ENCODE data around the gene FXYD3.
A peak's percentile ranks its signal among the peaks of the same experiment; 100 is the strongest.

The FXYD3 gene

GRCh38 chr19:35115177-35115951 lies at the start of gene FXYD3:
TSS of gene FXYD3 (plus strand) at chr19:35115823. CDS start at chr19:35119377, 3,554 bp downstream.
- DNase-seq (ENCODE audit: low read depth in 1 of 2, low spot score in 1 of 2) = no peak

- DNase-seq (ENCODE audit: low read depth in 1 of 2, low spot score in 1 of 2) = no peak
Measured at GRCh38 chr19:35066121-35066520, 49.5 kb upstream of the FXYD3 start.

DNA sequence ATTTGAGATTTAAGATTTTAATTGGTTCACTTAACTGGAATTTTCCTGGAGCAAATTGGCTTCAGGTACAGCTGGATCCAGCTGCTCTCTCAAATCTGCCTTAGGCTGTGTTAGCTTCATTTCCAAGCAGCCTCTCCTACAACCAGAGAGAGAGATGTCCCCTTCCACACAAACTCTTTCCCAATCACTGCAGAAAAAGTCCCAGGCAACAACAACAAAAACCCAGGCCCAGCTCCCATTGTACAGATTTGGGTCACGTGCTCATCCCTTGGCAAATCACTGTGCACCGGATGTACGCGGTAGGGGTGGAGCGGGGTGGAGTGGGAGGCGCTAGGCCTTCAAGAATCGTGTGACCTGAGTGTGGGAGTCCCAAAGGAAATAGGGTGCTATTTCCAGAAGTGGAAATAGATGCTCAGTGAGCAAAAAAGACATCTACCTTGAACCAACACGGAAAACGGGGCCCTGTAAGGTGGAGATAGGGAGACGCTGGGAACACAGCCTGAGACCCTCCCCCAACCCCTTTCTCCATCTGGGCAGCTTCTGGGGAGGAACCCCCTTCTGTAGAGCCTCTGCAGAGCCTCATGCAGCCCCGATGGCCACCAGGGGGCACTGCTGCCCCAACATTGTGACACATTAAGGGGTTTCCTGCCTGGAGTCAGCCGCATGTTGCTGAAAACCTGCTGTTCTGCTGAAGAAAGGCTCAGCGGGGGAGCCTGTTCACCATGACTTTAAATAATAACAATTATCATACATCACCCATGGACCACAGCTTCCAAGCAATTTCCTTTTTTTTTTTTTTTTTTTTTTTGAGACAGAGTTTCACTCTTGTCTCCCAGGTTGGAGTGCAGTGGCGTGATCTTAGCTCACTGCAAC lies 48.7 kb upstream of the FXYD3 start:
- DNase-seq (ENCODE audit: low read depth in 1 of 2, low spot score in 1 of 2) = peak; percentile 81 to 90

GRCh38 chr19:35068941-35069634 lies 46.5 kb upstream of the FXYD3 start:
- DNase-seq (ENCODE audit: low read depth in 1 of 2, low spot score in 1 of 2) = no peak

- no peak for DNase-seq (ENCODE audit: low read depth in 1 of 2, low spot score in 1 of 2)
Measured at GRCh38 chr19:35069696-35070095, 45.9 kb upstream of the FXYD3 start.

DNA sequence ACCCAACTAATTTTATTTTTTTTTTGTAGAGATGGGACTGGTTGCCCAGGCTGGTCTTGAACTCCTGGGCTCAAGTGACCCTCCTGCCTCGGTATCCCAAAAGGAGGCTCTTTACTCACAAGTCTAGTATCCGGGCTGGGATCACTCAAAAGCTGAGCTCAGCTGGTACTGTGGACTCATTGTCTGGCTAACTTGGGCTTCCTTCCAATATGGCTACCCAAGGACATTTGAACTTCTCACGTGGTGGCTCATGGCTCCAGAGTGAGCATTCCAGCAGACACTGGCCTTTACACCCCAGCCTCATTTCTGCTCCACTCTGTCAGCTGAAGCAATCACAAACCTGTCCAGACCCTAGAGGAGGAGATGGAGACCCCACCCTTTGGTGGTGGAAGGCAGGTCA lies 45.2 kb upstream of the FXYD3 start:
- DNase-seq (ENCODE audit: low read depth in 1 of 2, low spot score in 1 of 2) = no peak

GRCh38 chr19:35073516-35073915 lies 42.1 kb upstream of the FXYD3 start:
- no peak for DNase-seq (ENCODE audit: low read depth in 1 of 2, low spot score in 1 of 2)

- DNase-seq (ENCODE audit: low read depth in 1 of 2, low spot score in 1 of 2) = no peak
Measured at GRCh38 chr19:35073941-35074340, 41.7 kb upstream of the FXYD3 start.

DNA sequence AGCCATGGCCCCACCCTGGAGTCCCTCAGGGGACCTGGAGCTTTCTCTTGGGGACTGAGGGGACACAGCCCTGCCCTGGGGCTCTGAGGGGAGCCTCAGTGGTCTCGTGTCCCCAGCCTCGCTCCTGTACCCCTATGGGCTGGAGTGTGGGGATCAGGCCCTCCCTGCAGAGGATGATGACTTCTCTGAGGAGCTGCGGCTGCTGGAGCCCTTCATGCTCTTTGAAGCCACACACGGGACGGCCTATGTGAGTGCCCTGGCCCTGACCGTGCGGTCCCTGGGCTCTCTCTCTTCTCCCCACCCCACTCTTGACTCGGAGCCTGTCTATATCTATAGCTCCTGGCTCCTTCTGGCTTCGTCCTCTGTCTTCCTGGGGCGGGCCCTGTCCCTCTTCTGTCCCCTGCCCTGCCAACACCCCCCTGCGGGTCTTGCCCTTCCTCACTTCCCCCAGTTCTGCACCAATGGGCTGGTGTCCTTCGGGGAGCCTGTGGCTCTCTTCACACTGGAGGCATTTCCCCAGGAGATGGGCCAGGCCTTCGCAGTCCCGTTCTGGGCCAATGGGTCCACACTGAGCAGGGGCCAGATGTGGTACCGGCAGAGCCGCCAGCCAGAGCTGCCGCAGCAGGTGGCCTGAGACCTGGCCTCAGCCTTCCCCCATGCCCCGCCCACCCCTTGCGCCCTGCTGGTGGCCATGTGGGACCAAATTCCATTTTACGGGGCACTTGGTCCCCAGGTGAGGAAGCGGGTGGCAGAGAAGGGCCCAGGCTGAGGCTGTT lies 41.0 kb upstream of the FXYD3 start:
- DNase-seq (ENCODE audit: low read depth in 1 of 2, low spot score in 1 of 2) = no peak

DNA sequence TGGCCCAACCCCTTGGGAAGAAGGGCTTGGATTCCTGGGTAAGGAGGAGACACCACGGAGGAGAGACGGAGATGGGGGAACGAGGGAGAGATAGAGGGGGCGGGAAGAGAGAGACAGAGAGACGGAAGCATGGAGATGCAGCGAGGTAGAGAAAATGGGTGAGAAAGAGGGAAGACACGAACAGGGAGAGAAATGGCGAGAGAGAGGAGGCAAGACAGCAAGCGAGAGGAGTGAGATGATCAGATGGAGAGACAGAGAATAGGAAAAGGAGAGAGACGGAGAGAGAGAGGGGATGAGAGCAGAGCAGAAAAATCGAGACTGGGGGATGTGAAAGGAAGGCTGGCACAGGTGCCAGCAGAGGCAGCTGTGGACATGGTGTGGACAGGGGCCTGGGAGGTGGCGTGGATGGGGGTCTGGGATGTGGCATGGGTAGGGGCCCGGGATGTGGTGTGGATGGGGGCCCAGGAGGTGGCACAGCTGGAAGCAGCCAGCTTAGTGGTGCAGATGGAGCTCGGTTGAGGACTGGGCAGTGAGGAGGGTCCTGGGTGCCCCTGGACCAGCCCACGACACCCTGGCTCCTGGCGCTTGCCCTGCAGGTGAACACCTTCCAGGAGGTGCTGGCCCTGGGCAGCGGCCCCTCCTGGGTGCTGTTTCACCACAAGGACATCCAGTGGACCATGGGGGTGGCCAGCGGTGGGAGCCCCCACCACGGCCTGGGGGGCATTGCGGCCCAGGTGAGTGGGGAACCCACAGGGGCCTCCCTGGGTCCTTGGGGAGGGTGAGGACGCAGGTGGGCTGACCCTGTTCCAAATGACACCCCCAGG lies 40.2 kb upstream of the FXYD3 start:
- no peak for DNase-seq (ENCODE audit: low read depth in 1 of 2, low spot score in 1 of 2)

GRCh38 chr19:35076026-35076370 lies 39.6 kb upstream of the FXYD3 start:
- no peak for DNase-seq (ENCODE audit: low read depth in 1 of 2, low spot score in 1 of 2)

DNA sequence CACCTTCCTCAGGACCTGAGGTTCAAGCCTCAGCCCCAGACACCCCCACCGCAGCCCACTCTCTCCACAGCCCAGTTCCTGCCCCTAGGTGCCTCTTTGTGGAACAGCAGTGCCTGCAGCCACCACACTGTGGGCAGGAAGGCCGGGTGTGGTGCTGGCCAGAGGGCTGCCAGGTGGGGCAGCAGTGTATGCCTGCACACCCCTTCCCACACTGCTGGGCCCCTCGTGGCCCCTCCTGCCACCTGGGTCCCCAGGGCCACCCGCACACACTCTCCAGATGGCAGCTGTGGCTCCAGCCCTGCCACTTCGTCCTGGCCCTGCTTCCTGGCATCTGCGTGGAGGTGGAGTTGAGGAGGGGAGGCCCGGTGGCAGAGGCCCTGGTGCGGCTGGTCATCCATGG lies 39.0 kb upstream of the FXYD3 start:
- no peak for DNase-seq (ENCODE audit: low read depth in 1 of 2, low spot score in 1 of 2)

- no peak for DNase-seq (ENCODE audit: low read depth in 1 of 2, low spot score in 1 of 2)
Measured at GRCh38 chr19:35077411-35078223, 38.0 kb upstream of the FXYD3 start.

- DNase-seq (ENCODE audit: low read depth in 1 of 2, low spot score in 1 of 2) = no peak
Measured at GRCh38 chr19:35079826-35080225, 35.8 kb upstream of the FXYD3 start.

DNA sequence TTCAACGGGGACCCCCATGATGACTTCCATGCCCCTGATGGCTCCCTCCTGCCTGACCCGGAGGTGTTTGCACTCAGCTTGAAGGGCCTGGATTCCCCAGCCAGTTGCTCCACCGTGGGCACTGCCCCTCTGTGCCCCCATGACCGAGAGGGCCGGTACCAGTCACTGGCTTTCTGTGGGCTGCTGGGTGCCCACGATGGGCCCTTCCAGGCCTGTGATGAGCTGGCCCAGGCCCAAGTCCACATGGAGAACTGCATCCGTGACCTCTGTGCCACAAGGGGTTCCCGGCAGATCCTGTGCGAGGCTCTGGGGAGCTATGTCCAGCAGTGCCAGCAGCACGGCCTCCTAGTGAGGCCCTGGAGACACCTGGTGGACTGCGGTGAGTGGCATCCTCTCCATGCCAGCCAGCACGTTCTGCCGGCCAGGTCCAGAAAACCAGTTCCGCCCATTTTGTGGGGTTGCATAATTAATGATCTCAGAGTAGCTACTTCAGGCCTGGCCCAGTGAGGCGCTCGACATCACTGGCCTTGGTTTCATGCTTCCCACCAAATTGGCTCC lies 34.9 kb upstream of the FXYD3 start:
- DNase-seq (ENCODE audit: low read depth in 1 of 2, low spot score in 1 of 2) = no peak

DNA sequence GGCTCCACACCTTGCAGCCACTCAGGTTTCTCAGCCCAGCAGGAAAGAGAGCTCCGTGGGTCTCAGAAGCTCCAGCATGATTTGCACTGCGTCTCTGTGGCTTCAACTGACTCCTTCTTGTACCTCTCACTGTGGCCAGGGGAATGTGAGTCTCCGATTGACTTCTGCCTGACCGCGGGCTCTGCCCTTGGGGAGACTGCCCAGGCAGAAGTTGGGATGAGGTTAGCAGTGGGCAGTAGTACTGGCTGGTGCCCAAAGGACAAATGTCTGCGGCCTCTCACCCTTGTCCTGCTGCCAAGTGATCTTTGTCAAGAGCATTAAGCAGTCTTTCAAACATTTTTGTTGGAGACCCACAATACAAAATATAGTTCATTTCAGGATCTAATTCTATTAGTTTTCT lies 34.4 kb upstream of the FXYD3 start:
- no peak for DNase-seq (ENCODE audit: low read depth in 1 of 2, low spot score in 1 of 2)

- DNase-seq (ENCODE audit: low read depth in 1 of 2, low spot score in 1 of 2) = no peak
Measured at GRCh38 chr19:35083691-35084508, 31.7 kb upstream of the FXYD3 start.

DNA sequence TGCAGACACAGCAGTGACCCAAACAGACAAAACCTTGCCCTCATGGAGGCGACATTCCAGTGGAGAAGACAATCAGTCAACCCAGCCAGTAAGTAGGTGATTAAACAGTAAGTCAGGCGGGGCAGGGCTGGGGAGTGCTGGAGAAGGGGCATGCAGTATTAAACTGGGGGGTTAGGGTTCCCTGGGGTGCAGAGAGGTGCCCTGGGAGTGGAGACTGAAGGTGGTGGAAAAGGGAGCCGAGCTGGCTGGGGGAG lies 31.2 kb upstream of the FXYD3 start:
- DNase-seq (ENCODE audit: low read depth in 1 of 2, low spot score in 1 of 2) = no peak

- no peak for DNase-seq (ENCODE audit: low read depth in 1 of 2, low spot score in 1 of 2)
Measured at GRCh38 chr19:35085947-35086346, 29.7 kb upstream of the FXYD3 start.
